SK-N-SH (cell line): ENCODE measurements around the gene NCBP3. TPM values are rescaled to one million over a fixed set of nuclear protein-coding genes. Genes with fewer than 3 reads are reported as not detected.

Source experiments
- CTCF ChIA-PET: fragments of 300-600, 350-600 bp; formaldehyde crosslinking; extraction: SDS; loops from one replicate; lab custom pipeline; 2021; lab: Yijun Ruan, JAX
- POLR2A ChIA-PET: fragments of 350-600 bp; sonication (Branson Sonifier 250); formaldehyde crosslinking; extraction: SDS; loops from one replicate; lab custom pipeline; 2020; ENCODE audit warnings: antibody characterized with exemption, inconsistent platforms; lab: Yijun Ruan, JAX
- DNase-seq: peaks from one replicate; pipeline ENCODE4 v3.0.0; 2012
- H2AFZ ChIP-seq: fragments of 200-600 bp; sonication (generic); 2 replicates; pipeline ENCODE4 v1.8.1; 2016; ENCODE audit warnings: antibody characterized with exemption, mild to moderate bottlenecking, low read depth
- H3F3A ChIP-seq: fragments of 200-600 bp; sonication (generic); replicated peaks from 2 replicates; pipeline ENCODE3; 2016; ENCODE audit warnings: antibody characterized with exemption, mild to moderate bottlenecking; ENCODE audit not compliant: insufficient read depth
- H3K27ac ChIP-seq, 2 experiments: fragments of 200-500 bp in 1 of 2; fragments of 200-600 bp in 1 of 2; sonication (Bioruptor generic) in 1 of 2; sonication (generic), shearing (Covaris generic) in 1 of 2; 2 replicates each; pipeline versions ENCODE4 v1.5.1 to v1.6.1; 2014 to 2016; ENCODE audit warnings: low read depth in 2 of 2, inconsistent platforms in 1 of 2, low read length in 1 of 2, mild to moderate bottlenecking in 1 of 2, mixed read lengths in 1 of 2
- H3K27me3 ChIP-seq: fragments of 200-600 bp; sonication (generic), shearing (Covaris generic); 2 replicates; pipeline ENCODE4 v1.6.1; 2016; ENCODE audit warnings: mixed run types; ENCODE audit not compliant: insufficient read depth
- H3K36me3 ChIP-seq, 2 experiments: fragments of 200-500 bp in 1 of 2; fragments of 200-600 bp in 1 of 2; sonication (Bioruptor generic) in 1 of 2; sonication (generic) in 1 of 2; replicated peaks in 1 of 2; 2 replicates each; pipeline versions ENCODE3 to v1.5.1; 2014 to 2016; ENCODE audit warnings: low read length in 1 of 2, mild to moderate bottlenecking in 1 of 2; ENCODE audit not compliant: insufficient read depth in 2 of 2, control insufficient read depth in 1 of 2
- H3K4me1 ChIP-seq, 2 experiments: fragments of 200-500 bp in 1 of 2; fragments of 200-600 bp in 1 of 2; sonication (Bioruptor generic) in 1 of 2; sonication (generic), shearing (Covaris generic) in 1 of 2; 2 replicates each; pipeline versions ENCODE4 v1.5.1 to v1.6.1; 2014 to 2016; ENCODE audit warnings: low read depth in 1 of 2, low read length in 1 of 2, mixed run types in 1 of 2; ENCODE audit not compliant: insufficient read depth in 2 of 2, control insufficient read depth in 1 of 2
- H3K4me2 ChIP-seq: fragments of 200-600 bp; sonication (generic), shearing (Covaris generic); 2 replicates; pipeline ENCODE4 v1.6.1; 2017; ENCODE audit warnings: mixed run types
- H3K4me3 ChIP-seq, 2 experiments: fragments of 200-500 bp in 1 of 2; fragments of 200-600 bp in 1 of 2; sonication (Bioruptor generic) in 1 of 2; sonication (generic), shearing (Covaris generic) in 1 of 2; 2 replicates each; pipeline versions ENCODE4 v1.5.1 to v1.8.1; 2014 to 2016; ENCODE audit warnings: low read depth in 2 of 2, inconsistent platforms in 1 of 2, low read length in 1 of 2, mild to moderate bottlenecking in 1 of 2, mixed read lengths in 1 of 2, moderate library complexity in 1 of 2
- H3K79me2 ChIP-seq: fragments of 200-600 bp; sonication (generic); 2 replicates; pipeline ENCODE4 v1.8.1; 2017; ENCODE audit warnings: mild to moderate bottlenecking; ENCODE audit not compliant: insufficient read depth
- H3K9ac ChIP-seq: fragments of 200-600 bp; sonication (generic); 2 replicates; pipeline ENCODE4 v1.6.1; 2017; ENCODE audit warnings: mixed run types
- H3K9me2 ChIP-seq: fragments of 200-600 bp; sonication (generic); 2 replicates; pipeline ENCODE4 v1.6.1; 2017; ENCODE audit warnings: mixed run types
- H3K9me3 ChIP-seq: fragments of 200-600 bp; sonication (generic); 2 replicates; pipeline ENCODE4 v1.6.1; 2017; ENCODE audit warnings: mixed run types, mild to moderate bottlenecking, moderate library complexity
- H4K20me1 ChIP-seq: fragments of 200-600 bp; sonication (generic); 2 replicates; pipeline ENCODE4 v1.6.1; 2017; ENCODE audit warnings: mild to moderate bottlenecking, mixed run types; ENCODE audit not compliant: insufficient read depth
- ELF1 ChIP-seq: IDR thresholded peaks from 2 replicates; pipeline ENCODE4 v1.4.0; 2012
- EZH2phosphoT487 ChIP-seq: fragments of 200-600 bp; sonication (generic); IDR thresholded peaks from 2 replicates; pipeline ENCODE4 v1.6.1; 2017; ENCODE audit warnings: low read depth, mixed run types, mild to moderate bottlenecking, antibody characterized with exemption, moderate library complexity, borderline replicate concordance
- FOSL2 ChIP-seq: IDR thresholded peaks from 2 replicates; pipeline ENCODE4 v1.4.0; 2012; ENCODE audit warnings: low read depth, mild to moderate bottlenecking, moderate library complexity, borderline replicate concordance
- FOXJ3 ChIP-seq: sonication (generic); formaldehyde crosslinking; IDR thresholded peaks from 2 replicates; pipeline ENCODE4 v1.5.1; 2020; ENCODE audit warnings: mild to moderate bottlenecking, missing genetic modification reagents
- FOXM1 ChIP-seq: IDR thresholded peaks from 2 replicates; pipeline ENCODE4 v1.4.0; 2012; ENCODE audit warnings: low read depth, mild to moderate bottlenecking
- GATA2 ChIP-seq: sonication (generic); formaldehyde crosslinking; IDR thresholded peaks from 2 replicates; pipeline ENCODE4 v1.5.0; 2020; ENCODE audit warnings: mild to moderate bottlenecking, missing genetic modification reagents
- JUND ChIP-seq: IDR thresholded peaks from 2 replicates; pipeline ENCODE4 v1.4.0; 2012
- POLR2AphosphoS5 ChIP-seq: IDR thresholded peaks from 2 replicates; pipeline ENCODE4 v1.6.1; 2012; ENCODE audit warnings: low read depth, low read length
- RAD21 ChIP-seq: IDR thresholded peaks from 2 replicates; pipeline ENCODE4 v1.6.1; 2012; ENCODE audit warnings: mild to moderate bottlenecking, low read length
- RFX5 ChIP-seq: IDR thresholded peaks from 2 replicates; pipeline ENCODE4 v1.6.1; 2012; ENCODE audit warnings: mild to moderate bottlenecking, improper control_type of control experiment, low read length
- RXRA ChIP-seq: IDR thresholded peaks from 2 replicates; pipeline ENCODE4 v1.4.0; 2012; ENCODE audit warnings: low read depth, mild to moderate bottlenecking, borderline replicate concordance
- SIN3A ChIP-seq: IDR thresholded peaks from 2 replicates; pipeline ENCODE4 v1.6.1; 2012; ENCODE audit warnings: low read depth, mild to moderate bottlenecking, low read length, moderate library complexity, borderline replicate concordance
- SMC3 ChIP-seq: IDR thresholded peaks from 2 replicates; pipeline ENCODE4 v1.6.1; 2012; ENCODE audit warnings: low read depth, low read length, improper control_type of control experiment
- TAF1 ChIP-seq: IDR thresholded peaks from 2 replicates; pipeline ENCODE4 v1.6.1; 2012; ENCODE audit warnings: low read depth, mild to moderate bottlenecking, low read length, moderate library complexity, borderline replicate concordance
- USF1 ChIP-seq: IDR thresholded peaks from 2 replicates; pipeline ENCODE4 v1.4.0; 2012; ENCODE audit warnings: low read depth, borderline replicate concordance
- YY1 ChIP-seq: IDR thresholded peaks from 2 replicates; pipeline ENCODE4 v1.4.0; 2012; ENCODE audit warnings: low read depth, mild to moderate bottlenecking
- ZBTB33 ChIP-seq: IDR thresholded peaks from 2 replicates; pipeline ENCODE4 v1.4.0; 2012; ENCODE audit warnings: low read depth, borderline replicate concordance
- WGBS: methylation state at CpG from one replicate; pipeline ENCODE4 v1.1.6; 2017; ENCODE audit warnings: low lambda C conversion rate; 5-methylcytosine and 5-hydroxymethylcytosine counted together
- polyA plus RNA-seq, 3 experiments: library from polyadenylated mRNA; depleted of rRNA; stranded (reverse); fragments of >200 nt; gene quantifications; 2 replicates each; pipeline ENCODE4 v1.2.3, GENCODE V29; 2012
- TF ChIP-seq, protein P1 (sequence below): IDR thresholded peaks from 2 replicates; pipeline ENCODE4; 2012

The NCBP3 gene
- polyA plus RNA-seq, 1 of the 3 experiments (the other 2 are of a cell fraction) = 6.5 TPM

GRCh38 chr17:3867606-3868005 is 21.6 kb upstream of the NCBP3 start:
- Histone ChIP-seq H3K4me2 (no peak overlapping the region), H3K4me3 (no peak overlapping the region), H3K79me2 (no peaks in the 10 kb centered on the region), H3K36me3 (peaks cover 2 to 4% of the 10 kb centered on the region in 2 experiments), H3K27ac (no peak overlapping the region), H3K9me3 (no peaks in the 10 kb centered on the region), H3K4me1 (no peaks in the 10 kb centered on the region; a peak in 1 of 4 replicates), H2AFZ (no peak overlapping the region), H3F3A (no peaks in the 10 kb centered on the region), H3K27me3 (no peaks in the 10 kb centered on the region), H3K9me2 (no peaks in the 10 kb centered on the region), H3K9ac (no peak overlapping the region), H4K20me1 (no peaks in the 10 kb centered on the region)
- CTCF ChIA-PET = no interaction called here
- TF ChIP-seq RFX5 = no peak
- TF ChIP-seq ELF1 = no peak
- TF ChIP-seq SMC3 = no peak
- no peak for TF ChIP-seq YY1
- TF ChIP-seq ZBTB33 = no peak
- no peak for TF ChIP-seq EZH2phosphoT487
- TF ChIP-seq TAF1 = no peak
- no peak for TF ChIP-seq FOXJ3 (CRISPR knock-in tag)
- TF ChIP-seq USF1 = no peak
- no peak for TF ChIP-seq FOXM1
- TF ChIP-seq GATA2 (CRISPR knock-in tag) = no peak
- TF ChIP-seq, protein P1, sequence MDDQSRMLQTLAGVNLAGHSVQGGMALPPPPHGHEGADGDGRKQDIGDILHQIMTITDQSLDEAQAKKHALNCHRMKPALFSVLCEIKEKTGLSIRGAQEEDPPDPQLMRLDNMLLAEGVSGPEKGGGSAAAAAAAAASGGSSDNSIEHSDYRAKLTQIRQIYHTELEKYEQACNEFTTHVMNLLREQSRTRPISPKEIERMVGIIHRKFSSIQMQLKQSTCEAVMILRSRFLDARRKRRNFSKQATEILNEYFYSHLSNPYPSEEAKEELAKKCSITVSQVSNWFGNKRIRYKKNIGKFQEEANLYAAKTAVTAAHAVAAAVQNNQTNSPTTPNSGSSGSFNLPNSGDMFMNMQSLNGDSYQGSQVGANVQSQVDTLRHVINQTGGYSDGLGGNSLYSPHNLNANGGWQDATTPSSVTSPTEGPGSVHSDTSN = no peak
- no peak for TF ChIP-seq POLR2AphosphoS5
- no peak for TF ChIP-seq JUND
- TF ChIP-seq RXRA = no peak
- no peak for TF ChIP-seq FOSL2
- no peak for TF ChIP-seq RAD21
- no peak for TF ChIP-seq SIN3A
- POLR2A ChIA-PET = no interaction called here
- DNase-seq = no peak
- 73% methylated on average over 11 of the region's 11 CpGs for WGBS
